PC-3 (cell line): ENCODE measurements around the gene SYNGR2. TPM values are rescaled to one million over a fixed set of nuclear protein-coding genes. Genes with fewer than 3 reads are reported as not detected.

Experiments used
- ATAC-seq: fragments of 200-7000 bp; cut with Tn5 transposase; 2 replicates; pipeline ENCODE4 v1.9.1; 2020; ENCODE audit warnings: mild to moderate bottlenecking, moderate library complexity
- BruUV-seq: library from RNA; stranded (reverse); fragments of 400-500 nt; replicated peaks from 2 replicates; lab custom pipeline; 2021; lab: Mats Ljungman, UMichigan
- CTCF ChIA-PET: fragments of 300-600 bp; sonication (Branson Sonifier 250); formaldehyde crosslinking; loops from one replicate; lab custom pipeline; 2022; ENCODE audit warnings: antibody characterized with exemption; lab: Charles Lee
- POLR2A ChIA-PET: fragments of 300-600 bp; sonication (Branson Sonifier 250); formaldehyde crosslinking; loops from one replicate; lab custom pipeline; 2022; ENCODE audit warnings: antibody characterized with exemption; ENCODE audit not compliant: unreplicated experiment; lab: Charles Lee
- DNase-seq: peaks from one replicate; pipeline ENCODE4 v3.0.0-alpha.2; 2015
- H2AFZ ChIP-seq: fragments of 300-600 bp; sonication (generic); 2 replicates; pipeline ENCODE4 v1.6.0; 2016; ENCODE audit warnings: antibody characterized with exemption, low read length
- H3F3A ChIP-seq: fragments of 300-600 bp; sonication (generic); one replicate; pipeline ENCODE4 v1.6.0; 2017; ENCODE audit warnings: antibody characterized with exemption, low read length, control low read depth, mild to moderate bottlenecking; ENCODE audit not compliant: unreplicated experiment
- H3K27ac ChIP-seq: fragments of 300-600 bp; sonication (generic); 2 replicates; pipeline ENCODE4 v1.5.1; 2016; ENCODE audit warnings: mild to moderate bottlenecking, low read length
- H3K27me3 ChIP-seq: fragments of 300-600 bp; sonication (generic); 2 replicates; pipeline ENCODE4 v1.6.1; 2016; ENCODE audit warnings: low read length, mixed read lengths
- H3K36me3 ChIP-seq: fragments of 300-600 bp; sonication (generic); 2 replicates; pipeline ENCODE4 v1.6.1; 2016; ENCODE audit warnings: low read depth, mixed run types, low read length, mixed read lengths
- H3K4me1 ChIP-seq: fragments of 300-600 bp; sonication (generic); 2 replicates; pipeline ENCODE4 v1.5.1; 2016; ENCODE audit warnings: low read length; ENCODE audit not compliant: insufficient read depth
- H3K4me2 ChIP-seq: fragments of 300-600 bp; sonication (generic); 2 replicates; pipeline ENCODE4 v1.6.0; 2016; ENCODE audit warnings: low read length
- H3K4me3 ChIP-seq: fragments of 300-600 bp; sonication (generic); 2 replicates; pipeline ENCODE4 v1.5.1; 2016; ENCODE audit warnings: mild to moderate bottlenecking, low read length, mixed read lengths
- H3K79me2 ChIP-seq: fragments of 300-600 bp; sonication (generic); 2 replicates; pipeline ENCODE4 v1.6.1; 2017; ENCODE audit warnings: low read length, mixed read lengths
- H3K9ac ChIP-seq: fragments of 300-600 bp; sonication (generic); 2 replicates; pipeline ENCODE4 v1.6.0; 2016; ENCODE audit warnings: mild to moderate bottlenecking, low read length
- H3K9me2 ChIP-seq: fragments of 300-600 bp; sonication (generic); replicated peaks from 2 replicates; pipeline ENCODE4 v1.6.1; 2016; ENCODE audit warnings: mixed run types, low read length, mixed read lengths
- H3K9me3 ChIP-seq: fragments of 300-600 bp; sonication (generic); 2 replicates; pipeline ENCODE4 v1.6.1; 2016; ENCODE audit warnings: low read length, mixed read lengths
- H4K20me1 ChIP-seq: fragments of 300-600 bp; sonication (generic); 2 replicates; pipeline ENCODE4 v1.6.1; 2016; ENCODE audit warnings: low read length, mixed read lengths
- CTCF ChIP-seq: fragments of 300-600 bp; sonication (generic); conservative IDR thresholded peaks from 2 replicates; pipeline ENCODE4 v1.5.1; 2017; ENCODE audit warnings: antibody characterized with exemption, low read depth, mild to moderate bottlenecking, low read length
- EZH2 ChIP-seq: fragments of 300-600 bp; sonication (generic); IDR thresholded peaks from one replicate; pipeline ENCODE4 v1.6.1; 2017; ENCODE audit warnings: antibody characterized with exemption, mild to moderate bottlenecking, low read length; ENCODE audit not compliant: unreplicated experiment
- EZH2phosphoT487 ChIP-seq: fragments of 300-600 bp; sonication (generic); IDR thresholded peaks from 2 replicates; pipeline ENCODE4 v1.6.1; 2018; ENCODE audit warnings: mild to moderate bottlenecking, antibody characterized with exemption, low read length, borderline replicate concordance
- intact Hi-C: fragments of 100-400 bp; cut with micrococcal nuclease; formaldehyde crosslinking; loops from 2 replicates; pipeline ENCODE4 v1.9.0; 2023
- total RNA-seq: library from RNA; depleted of rRNA; stranded (reverse); fragments of >200 nt; gene quantifications from 2 replicates; pipeline ENCODE4 v1.2.3, GENCODE V29; 2014

Gene SYNGR2
- total RNA-seq, 1 experiment from 2014 or later, result 213 TPM

GRCh38 chr17:78175643-78175981, 7.2 kb downstream of the SYNGR2 start:
- ChIA-PET POLR2A (interaction anchor here (0.6 kb wide), 1 partner anchor 31 kb away, joined by 3 read pairs; no protein-coding TSS in a partner anchor), CTCF (no interaction called here)
- no peak overlapping the region for H3K4me2 ChIP-seq
- 0 out of 2 replicates have a peak, but pooled peaks cover 10% of the 10 kb centered on the region for H4K20me1 ChIP-seq
- peaks cover 10% of the 10 kb centered on the region; the same call in 1 of the 2 replicates for H3K79me2 ChIP-seq
- intact Hi-C loops, result loop anchor here (2.0 kb wide), 1 partner anchor 39 kb away; the partner anchor contains the start of gene BIRC5
- TF ChIP-seq EZH2phosphoT487 (no peak), EZH2 (no peak), CTCF (no peak)
- H3K4me3 ChIP-seq, result no peak overlapping the region
- peaks cover 12% of the 10 kb centered on the region; the same call in 1 of the 2 replicates for H3K4me1 ChIP-seq
- H3K9me3 ChIP-seq, result no peaks in the 10 kb centered on the region
- no peak for ATAC-seq
- no peak overlapping the region for H2AFZ ChIP-seq
- no peaks in the 10 kb centered on the region for H3K27me3 ChIP-seq
- H3K9ac ChIP-seq, result no peak overlapping the region
- no TSS peak for BruUV-seq
- H3K9me2 ChIP-seq, result no peaks in the 10 kb centered on the region
- no peak for DNase-seq
- peaks cover 23% of the 10 kb centered on the region for H3F3A ChIP-seq
- peaks cover 46% of the 10 kb centered on the region for H3K36me3 ChIP-seq
- H3K27ac ChIP-seq, result no peak overlapping the region

GRCh38 chr17:78176548-78177025, 8.2 kb downstream of the SYNGR2 start:
- no TSS peak for BruUV-seq
- Histone ChIP-seq H2AFZ (no peak overlapping the region), H3K4me1 (peaks cover 12% of the 10 kb centered on the region; the same call in 1 of the 2 replicates), H3K27ac (no peak overlapping the region), H3K9me2 (no peaks in the 10 kb centered on the region), H3K36me3 (peaks cover 49% of the 10 kb centered on the region), H3F3A (peaks cover 23% of the 10 kb centered on the region), H3K27me3 (no peaks in the 10 kb centered on the region), H3K4me2 (no peak overlapping the region), H3K4me3 (no peak overlapping the region), H4K20me1 (0 out of 2 replicates have a peak, but pooled peaks cover 10% of the 10 kb centered on the region), H3K9me3 (no peaks in the 10 kb centered on the region), H3K79me2 (peaks cover 8% of the 10 kb centered on the region; the same call in 1 of the 2 replicates), H3K9ac (no peak overlapping the region)
- DNase-seq (peak; percentile 44), ATAC-seq (peak; percentile 7; the same call in 1 of the 2 replicates)
- intact Hi-C loops, result loop anchor here (2.0 kb wide), 1 partner anchor 64 kb away; no protein-coding TSS in a partner anchor
- ChIA-PET POLR2A (no interaction called here), CTCF (interaction anchor here (1.0 kb wide), 3 partner anchors 30 to 92 kb away, joined by 3 to 5 read pairs (median 4); no protein-coding TSS in a partner anchor)
- TF ChIP-seq EZH2 (no peak), CTCF (peak; percentile 83)

GRCh38 chr17:78179372-78179771, 11.0 kb downstream of the SYNGR2 start:
- no peak overlapping the region for H2AFZ ChIP-seq
- no peak overlapping the region for H3K9ac ChIP-seq
- POLR2A ChIA-PET, result no interaction called here
- CTCF ChIA-PET, result no interaction called here
- DNase-seq (peak; percentile 53), ATAC-seq (peak; percentile 12; the same call in 1 of the 2 replicates)
- H3K79me2 ChIP-seq, result peaks cover 24% of the 10 kb centered on the region
- H3K9me2 ChIP-seq, result no peaks in the 10 kb centered on the region
- intact Hi-C loops, result no loop called here
- no peaks in the 10 kb centered on the region for H3K27me3 ChIP-seq
- no peaks in the 10 kb centered on the region; the same call in 1 of the 2 replicates for H3K4me1 ChIP-seq
- H3F3A ChIP-seq, result peaks cover 10% of the 10 kb centered on the region
- no peaks in the 10 kb centered on the region for H3K9me3 ChIP-seq
- no peak overlapping the region for H3K4me3 ChIP-seq
- BruUV-seq, result no TSS peak
- peaks cover 41% of the 10 kb centered on the region for H3K36me3 ChIP-seq
- TF ChIP-seq EZH2phosphoT487, result no peak
- no peak for TF ChIP-seq CTCF
- no peak for TF ChIP-seq EZH2
- H3K4me2 ChIP-seq, result no peak overlapping the region
- no peak overlapping the region for H3K27ac ChIP-seq
- H4K20me1 ChIP-seq, result no peaks in the 10 kb centered on the region
